ENCODE measurements around the gene STK26. TPM values are rescaled to one million over a fixed set of nuclear protein-coding genes. Genes with fewer than 3 reads are reported as not detected.
A peak's percentile ranks its signal among the peaks of the same experiment; 100 is the strongest.

STK26 gene
- total and polyA plus RNA-seq, 2 of the 13 experiments (the other 11 are each of a cell fraction or from before 2014, with no cell fraction given) = 16.9 to 47.9 TPM

DNA sequence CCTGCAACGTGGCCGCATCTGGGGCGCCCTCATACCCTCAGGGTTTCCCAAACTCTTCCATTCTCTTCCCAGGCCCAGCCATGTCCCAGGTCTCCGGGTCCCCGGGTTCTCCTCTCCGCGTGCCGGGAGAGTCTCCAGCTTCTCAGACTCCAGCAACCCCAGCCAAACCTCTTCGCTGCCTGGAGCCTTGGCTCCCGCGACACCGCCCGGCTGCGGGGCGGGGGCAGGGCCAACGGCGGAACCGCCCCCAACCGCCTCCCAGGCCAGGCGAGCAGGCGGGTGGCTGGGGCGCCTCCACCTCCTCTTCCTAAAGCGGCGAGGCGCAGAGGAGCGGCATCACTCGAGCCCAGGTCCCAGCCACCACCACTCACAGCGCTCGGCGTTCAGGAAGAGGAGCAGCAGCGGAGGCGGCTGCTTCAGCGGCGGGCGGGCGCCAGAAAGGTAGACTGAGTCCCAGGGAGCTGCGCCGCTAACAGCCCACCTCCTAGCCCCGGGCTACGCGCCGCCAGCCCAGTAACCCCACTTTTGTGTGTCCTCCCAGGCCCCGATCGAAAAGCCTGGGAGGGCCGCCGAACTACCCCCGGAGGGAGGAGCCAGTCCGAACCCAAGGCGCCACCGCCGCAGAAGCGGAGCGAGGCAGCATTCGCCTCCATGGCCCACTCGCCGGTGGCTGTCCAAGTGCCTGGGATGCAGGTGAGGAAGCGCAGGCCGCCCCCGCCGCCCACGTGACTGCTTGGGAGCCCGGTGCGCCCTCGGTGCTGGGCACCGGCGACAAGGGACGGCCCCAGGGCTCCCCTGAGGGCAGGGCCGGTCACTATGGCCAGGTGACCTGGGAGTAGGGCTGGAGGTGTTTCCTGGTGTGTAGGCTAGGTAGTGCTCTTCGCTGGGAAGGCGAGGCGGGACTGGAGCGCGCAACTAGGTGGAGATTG, at the start of gene STK26 (continued):
- peak; percentile 64 for TF ChIP-seq ZFY (CRISPR knock-in tag; IDR thresholded peaks at IDR 0.05)
- TF ChIP-seq ZGPAT (CRISPR knock-in tag; IDR thresholded peaks at IDR 0.05) = peak; percentile 31; the same call in 1 of the 2 replicates
- no peak for TF ChIP-seq ZNF761 (CRISPR knock-in tag; conservative IDR thresholded peaks at IDR 0.05)
- TF ChIP-seq ZNF367 (CRISPR knock-in tag; IDR thresholded peaks at IDR 0.05; ENCODE audit: borderline replicate concordance) = no peak
- TF ChIP-seq XBP1 (CRISPR knock-in tag; IDR thresholded peaks at IDR 0.05) = no peak
- TF ChIP-seq, protein P1, sequence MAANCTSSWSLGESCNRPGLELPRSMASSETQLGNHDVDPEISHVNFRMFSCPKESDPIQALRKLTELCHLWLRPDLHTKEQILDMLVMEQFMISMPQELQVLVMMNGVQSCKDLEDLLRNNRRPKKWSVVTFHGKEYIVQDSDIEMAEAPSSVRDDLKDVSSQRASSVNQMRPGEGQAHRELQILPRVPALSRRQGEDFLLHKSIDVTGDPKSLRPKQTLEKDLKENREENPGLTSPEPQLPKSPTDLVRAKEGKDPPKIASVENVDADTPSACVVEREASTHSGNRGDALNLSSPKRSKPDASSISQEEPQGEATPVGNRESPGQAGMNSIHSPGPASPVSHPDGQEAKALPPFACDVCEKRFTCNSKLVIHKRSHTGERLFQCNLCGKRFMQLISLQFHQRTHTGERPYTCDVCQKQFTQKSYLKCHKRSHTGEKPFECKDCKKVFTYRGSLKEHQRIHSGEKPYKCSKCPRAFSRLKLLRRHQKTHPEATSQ (CRISPR knock-in tag; IDR thresholded peaks at IDR 0.05; ENCODE audit: borderline replicate concordance) = no peak
- TF ChIP-seq SMAD1 (CRISPR knock-in tag; IDR thresholded peaks at IDR 0.05; ENCODE audit: borderline replicate concordance, low read depth) = no peak
- no peak for TF ChIP-seq ZBTB1 (CRISPR knock-in tag; IDR thresholded peaks at IDR 0.05; ENCODE audit: borderline replicate concordance)
- no peak for TF ChIP-seq HHEX (CRISPR knock-in tag; IDR thresholded peaks at IDR 0.05)
- no peak for TF ChIP-seq MAFF (IDR thresholded peaks at IDR 0.05; ENCODE audit: low read depth, low read length)
- TF ChIP-seq HINFP (CRISPR knock-in tag; IDR thresholded peaks at IDR 0.05; ENCODE audit: low read depth) = no peak
- no peak for TF ChIP-seq KLF9 (CRISPR knock-in tag; IDR thresholded peaks at IDR 0.05; ENCODE audit: low read depth)
- no peak for TF ChIP-seq SYNCRIP (IDR thresholded peaks at IDR 0.05; ENCODE audit: insufficient read depth, low read depth, low read length)
- no peak for TF ChIP-seq RXRA (CRISPR knock-in tag; IDR thresholded peaks at IDR 0.05)
- TF ChIP-seq SRF (IDR thresholded peaks at IDR 0.05; ENCODE audit: low read depth, low read length) = no peak
- TF ChIP-seq GZF1 (CRISPR knock-in tag; IDR thresholded peaks at IDR 0.05) = no peak
- TF ChIP-seq ZNF30 (CRISPR knock-in tag; IDR thresholded peaks at IDR 0.05) = no peak
- no peak for TF ChIP-seq HIVEP1 (CRISPR knock-in tag; IDR thresholded peaks at IDR 0.05)
- TF ChIP-seq JUND (CRISPR knock-in tag; IDR thresholded peaks at IDR 0.05) = no peak
- TF ChIP-seq DZIP1 (CRISPR knock-in tag; IDR thresholded peaks at IDR 0.05) = no peak
- no peak for TF ChIP-seq TBL1XR1 (IDR thresholded peaks at IDR 0.05; ENCODE audit: borderline replicate concordance, low read length, partially characterized antibody)
